ENCODE measurements around the gene FAM216A. TPM values are rescaled to one million over a fixed set of nuclear protein-coding genes. Genes with fewer than 3 reads are reported as not detected.

Gene FAM216A
- total and polyA plus RNA-seq, 2 of the 4 experiments (the other 2 are of a cell fraction), result 14.0 to 31.1 TPM

DNA sequence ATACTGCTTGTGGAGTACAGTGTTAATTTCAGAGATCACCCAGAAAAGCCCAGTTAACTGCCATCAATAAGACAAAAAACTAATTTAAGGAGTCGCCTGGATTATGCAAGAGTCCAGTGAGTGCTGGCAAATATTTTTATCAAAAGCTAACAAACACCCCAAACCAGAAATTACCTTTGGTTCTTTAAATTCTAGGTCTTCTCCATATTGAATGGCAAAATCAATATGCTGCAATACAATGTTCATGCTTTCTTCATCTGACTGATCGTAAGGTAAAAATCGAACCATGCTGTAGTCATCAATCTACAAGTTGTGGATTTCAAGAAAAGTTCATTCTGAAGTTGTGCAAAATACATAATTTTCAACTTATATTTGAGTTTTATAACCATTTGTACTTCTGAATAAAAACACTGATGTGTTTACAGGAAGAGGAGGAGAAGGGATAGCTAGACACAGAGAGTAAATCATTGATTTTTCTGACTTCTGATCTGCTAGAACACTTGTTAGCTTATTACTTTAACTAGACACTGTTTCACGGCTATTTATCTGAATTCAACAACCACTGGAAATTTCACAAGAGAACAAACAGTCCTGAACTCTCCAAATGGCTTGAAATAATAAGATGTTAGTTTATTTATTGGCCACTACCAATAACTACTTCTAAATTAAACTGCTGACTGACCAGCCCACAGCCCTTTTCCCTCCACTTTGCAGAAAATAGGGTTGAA lies 14.9 kb upstream of the FAM216A start:
- Histone ChIP-seq H3K79me1 (ENCODE audit: low read depth in 1 of 2, low read length in 2 of 2) (peaks cover 2 to 6% of the 10 kb centered on the region in 2 experiments; a peak in 2 of 4 replicates), H2BK5ac (ENCODE audit: low read depth, low read length, poor library complexity, severe bottlenecking) (no peak overlapping the region), H3K4me3 (ENCODE audit: insufficient read depth, low read depth, low read length) (no peak overlapping the region), H2BK120ac (ENCODE audit: low read depth, low read length) (no peak overlapping the region), H3K18ac (ENCODE audit: low read depth, low read length) (no peak overlapping the region), H3K36me3 (ENCODE audit: control insufficient read depth, insufficient read depth, low read length) (peaks cover 12% of the 10 kb centered on the region; the same call in 1 of the 2 replicates), H3K4me2 (ENCODE audit: low read depth, low read length) (no peak overlapping the region), H3K14ac (replicated peaks; ENCODE audit: low read depth, low read length) (no peak overlapping the region), H3K9me3 (ENCODE audit: control insufficient read depth, insufficient read depth, low read length) (no peaks in the 10 kb centered on the region), H4K8ac (ENCODE audit: low read depth in 2 of 2, low read length in 2 of 2) (no peak overlapping the region), H2BK20ac (ENCODE audit: low read depth, low read length) (no peak overlapping the region), H3K27me3 (ENCODE audit: control insufficient read depth, insufficient read depth, low read length) (no peaks in the 10 kb centered on the region), H3K56ac (ENCODE audit: extremely low read depth, insufficient read depth, low read length) (no peak overlapping the region), H2AK5ac (ENCODE audit: low read depth, low read length) (no peak overlapping the region), H2BK15ac (ENCODE audit: low read depth, low read length) (no peak overlapping the region), H2AFZ (replicated peaks; ENCODE audit: low read length, poor library complexity) (no peak overlapping the region), H4K20me1 (ENCODE audit: insufficient read depth, low read length) (no peaks in the 10 kb centered on the region), H3K9ac (ENCODE audit: low read depth, low read length) (no peak overlapping the region), H4K5ac (ENCODE audit: low read depth, low read length) (no peak overlapping the region), H3K9me1 (ENCODE audit: insufficient read depth, low read length) (no peaks in the 10 kb centered on the region), H3K4me1 (ENCODE audit: control insufficient read depth, insufficient read depth, low read length) (0 out of 2 replicates have a peak, but pooled peaks cover 1% of the 10 kb centered on the region), H3K23ac (ENCODE audit: low read depth, low read length) (no peak overlapping the region), H4K91ac (ENCODE audit: insufficient read depth, low read depth, low read length) (no peak overlapping the region), H2AK9ac (replicated peaks; ENCODE audit: low read depth, low read length, poor library complexity) (no peak overlapping the region), H3K27ac (ENCODE audit: insufficient read depth, low read length) (no peak overlapping the region), H3K4ac (ENCODE audit: low read depth, low read length) (no peak overlapping the region)
- intact Hi-C loops (cut with micrococcal nuclease), result loop anchor here (10.0 kb wide), 1 partner anchor 271 kb away; no protein-coding TSS in a partner anchor
- BruUV-seq (replicated peaks), result no TSS peak
- ChIA-PET CTCF (no interaction called here), POLR2A (ENCODE audit: unreplicated experiment) (no interaction called here)
- ATAC-seq (ENCODE audit: low read depth) (no peak), DNase-seq (no peak)
- dilution Hi-C loops (cut with HindIII; ENCODE audit: low sequenced_read_pairs, unreplicated experiment), result no loop called here
- in situ Hi-C loops (cut with MboI; ENCODE audit: low sequenced_read_pairs), result loop anchor here (10.0 kb wide), 1 partner anchor 441 kb away; no protein-coding TSS in a partner anchor
- WGBS, 2 experiments (ENCODE audit: extremely low coverage in 2 of 2, insufficient read length in 1 of 2), result no CpG with 5 or more reads among the region's 4 CpGs
- no peak for TF ChIP-seq POLR2A (IDR thresholded peaks at IDR 0.05; ENCODE audit: low read depth, low read length)
- TF ChIP-seq MXI1 (IDR thresholded peaks at IDR 0.05; ENCODE audit: borderline replicate concordance, low read depth, low read length), result no peak
- TF ChIP-seq CEBPB (IDR thresholded peaks at IDR 0.05; ENCODE audit: low read depth, low read length), result no peak
- TF ChIP-seq, protein P1, sequence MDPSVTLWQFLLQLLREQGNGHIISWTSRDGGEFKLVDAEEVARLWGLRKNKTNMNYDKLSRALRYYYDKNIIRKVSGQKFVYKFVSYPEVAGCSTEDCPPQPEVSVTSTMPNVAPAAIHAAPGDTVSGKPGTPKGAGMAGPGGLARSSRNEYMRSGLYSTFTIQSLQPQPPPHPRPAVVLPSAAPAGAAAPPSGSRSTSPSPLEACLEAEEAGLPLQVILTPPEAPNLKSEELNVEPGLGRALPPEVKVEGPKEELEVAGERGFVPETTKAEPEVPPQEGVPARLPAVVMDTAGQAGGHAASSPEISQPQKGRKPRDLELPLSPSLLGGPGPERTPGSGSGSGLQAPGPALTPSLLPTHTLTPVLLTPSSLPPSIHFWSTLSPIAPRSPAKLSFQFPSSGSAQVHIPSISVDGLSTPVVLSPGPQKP (IDR thresholded peaks at IDR 0.05; ENCODE audit: borderline replicate concordance, low read depth, low read length), result no peak
- no peak for TF ChIP-seq RAD21 (IDR thresholded peaks at IDR 0.05; ENCODE audit: low read length)
- TF ChIP-seq BHLHE40 (IDR thresholded peaks at IDR 0.05; ENCODE audit: low read depth, low read length), result no peak
- no peak for TF ChIP-seq MAZ (IDR thresholded peaks at IDR 0.05; ENCODE audit: borderline replicate concordance, low read depth, low read length)
- no peak for TF ChIP-seq RCOR1 (IDR thresholded peaks at IDR 0.05; ENCODE audit: insufficient replicate concordance, low read length)
- TF ChIP-seq, protein P2, sequence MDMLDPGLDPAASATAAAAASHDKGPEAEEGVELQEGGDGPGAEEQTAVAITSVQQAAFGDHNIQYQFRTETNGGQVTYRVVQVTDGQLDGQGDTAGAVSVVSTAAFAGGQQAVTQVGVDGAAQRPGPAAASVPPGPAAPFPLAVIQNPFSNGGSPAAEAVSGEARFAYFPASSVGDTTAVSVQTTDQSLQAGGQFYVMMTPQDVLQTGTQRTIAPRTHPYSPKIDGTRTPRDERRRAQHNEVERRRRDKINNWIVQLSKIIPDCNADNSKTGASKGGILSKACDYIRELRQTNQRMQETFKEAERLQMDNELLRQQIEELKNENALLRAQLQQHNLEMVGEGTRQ (IDR thresholded peaks at IDR 0.05; ENCODE audit: low read depth, low read length), result no peak
- TF ChIP-seq NFE2L2 (IDR thresholded peaks at IDR 0.05; ENCODE audit: low read depth, low read length), result no peak
- TF ChIP-seq SMC3 (IDR thresholded peaks at IDR 0.05; ENCODE audit: low read depth, low read length), result no peak
- TF ChIP-seq CHD1 (IDR thresholded peaks at IDR 0.05; ENCODE audit: low read depth, low read length), result no peak
- no peak for TF ChIP-seq MAFK (IDR thresholded peaks at IDR 0.05; ENCODE audit: low read depth, low read length)
- no peak for TF ChIP-seq RFX5 (IDR thresholded peaks at IDR 0.05; ENCODE audit: low read depth, low read length)

Measured in IMR-90 (cell line).